K562 (cell line): ENCODE data around the gene AQP5. TPM values are rescaled to one million over a fixed set of nuclear protein-coding genes. Genes with fewer than 3 reads are reported as not detected.

Experiments used
- CC2D1A ChIP-seq: fragments of 450-650 bp; IDR thresholded peaks from 2 replicates; pipeline ENCODE4 v1.6.1; 2017; ENCODE audit warnings: mild to moderate bottlenecking
- CGGBP1 ChIP-seq: fragments of 250-450 bp; sonication (Bioruptor Pico); IDR thresholded peaks from 2 replicates; pipeline ENCODE4 v1.9.0; 2021; ENCODE audit warnings: mild to moderate bottlenecking
- EHMT2 ChIP-seq: fragments of 450-650 bp; IDR thresholded peaks from 2 replicates; pipeline ENCODE4 v1.6.1; 2018; ENCODE audit warnings: antibody characterized with exemption
- NFE2 ChIP-seq: IDR thresholded peaks from 2 replicates; pipeline ENCODE4 v1.6.1; 2014; ENCODE audit warnings: antibody characterized with exemption, low read depth
- OTX1 ChIP-seq: fragments of 450-650 bp; formaldehyde crosslinking; IDR thresholded peaks from 2 replicates; pipeline ENCODE4 v1.4.0; 2022; ENCODE audit warnings: mild to moderate bottlenecking
- POLR2AphosphoS2 ChIP-seq: IDR thresholded peaks from 2 replicates; pipeline ENCODE4 v1.6.1; 2012; ENCODE audit warnings: low read length, improper control_type of control experiment
- RB1 ChIP-seq: fragments of 450-650 bp; IDR thresholded peaks from 2 replicates; pipeline ENCODE4 v1.6.1; 2017; ENCODE audit warnings: low read depth, mild to moderate bottlenecking
- RUNX1 ChIP-seq: sonication (generic); IDR thresholded peaks from 2 replicates; pipeline ENCODE4 v1.6.1; 2016; ENCODE audit warnings: antibody characterized with exemption, low read depth
- SIX5 ChIP-seq, 2 experiments: IDR thresholded peaks; 2 replicates each; pipeline ENCODE4 v1.6.1; 2011; ENCODE audit warnings: low read length in 2 of 2, borderline replicate concordance in 1 of 2, low read depth in 1 of 2, mild to moderate bottlenecking in 1 of 2, moderate library complexity in 1 of 2; ENCODE audit not compliant: insufficient read depth in 1 of 2
- polyA plus RNA-seq, 8 experiments: library from polyadenylated mRNA; depleted of rRNA in 4 of 8; stranded (reverse) in 5 of 8; unstranded in 3 of 8; fragments of >200 nt; fragmentation: Nextera tagmentation in 2 of 8; fragmentation: Illumina TruSeq in 1 of 8; extraction: Ambion mirVana in 2 of 8; extraction: Trizol in 1 of 8; gene quantifications; 2 replicates each; pipeline versions ENCODE4 v1.2.1 to v1.2.3, GENCODE V29; 2011 to 2014; ENCODE audit warnings: inconsistent platforms in 1 of 8, missing spikeins in 1 of 8
- total RNA-seq, 7 experiments: library from RNA; depleted of rRNA in 6 of 7; stranded (reverse); fragments of >200 nt in 6 of 7; fragmentation: Illumina TruSeq in 2 of 7; extraction: Trizol in 2 of 7; gene quantifications; 2 replicates each; pipeline versions ENCODE4 v1.2.1 to v1.2.3, GENCODE V29; 2011 to 2021; ENCODE audit warnings: low replicate concordance in 1 of 7
- TF ChIP-seq, protein P1 (sequence below): sonication (generic); formaldehyde crosslinking; IDR thresholded peaks from 2 replicates; pipeline ENCODE4 v1.8.1; 2022; ENCODE audit warnings: missing genetic modification reagents
- TF ChIP-seq, protein P2 (sequence below): fragments of 450-650 bp; IDR thresholded peaks from 2 replicates; pipeline ENCODE4 v1.6.1; 2016; ENCODE audit warnings: mild to moderate bottlenecking, moderate library complexity
- TF ChIP-seq, protein P3 (sequence below): fragments of 250-450 bp; sonication (Bioruptor Pico); IDR thresholded peaks from 2 replicates; pipeline ENCODE4 v1.4.0; 2020; ENCODE audit warnings: mild to moderate bottlenecking, moderate library complexity, borderline replicate concordance

Gene AQP5
- total and polyA plus RNA-seq, 9 of the 15 experiments (the other 6 are each of a cell fraction or from before 2014, with no cell fraction given) = not detected

- TF ChIP-seq, protein P1, sequence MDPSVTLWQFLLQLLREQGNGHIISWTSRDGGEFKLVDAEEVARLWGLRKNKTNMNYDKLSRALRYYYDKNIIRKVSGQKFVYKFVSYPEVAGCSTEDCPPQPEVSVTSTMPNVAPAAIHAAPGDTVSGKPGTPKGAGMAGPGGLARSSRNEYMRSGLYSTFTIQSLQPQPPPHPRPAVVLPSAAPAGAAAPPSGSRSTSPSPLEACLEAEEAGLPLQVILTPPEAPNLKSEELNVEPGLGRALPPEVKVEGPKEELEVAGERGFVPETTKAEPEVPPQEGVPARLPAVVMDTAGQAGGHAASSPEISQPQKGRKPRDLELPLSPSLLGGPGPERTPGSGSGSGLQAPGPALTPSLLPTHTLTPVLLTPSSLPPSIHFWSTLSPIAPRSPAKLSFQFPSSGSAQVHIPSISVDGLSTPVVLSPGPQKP = no peak
- TF ChIP-seq CGGBP1 (CRISPR knock-in tag) (no peak), RUNX1 (no peak), SIX5 (IDR thresholded peaks at IDR 0.05; ENCODE audit: borderline replicate concordance in 1 of 2, insufficient read depth in 1 of 2, low read depth in 1 of 2, low read length in 2 of 2) (no peak), RB1 (peak; percentile 42), CC2D1A (0 out of 2 replicates have a peak, but pooled peaks have one; percentile 36), OTX1 (CRISPR knock-in tag) (no peak), EHMT2 (peak; percentile 72; the same call in 1 of the 2 replicates), NFE2 (peak; percentile 67), POLR2AphosphoS2 (no peak)
- TF ChIP-seq, protein P2, sequence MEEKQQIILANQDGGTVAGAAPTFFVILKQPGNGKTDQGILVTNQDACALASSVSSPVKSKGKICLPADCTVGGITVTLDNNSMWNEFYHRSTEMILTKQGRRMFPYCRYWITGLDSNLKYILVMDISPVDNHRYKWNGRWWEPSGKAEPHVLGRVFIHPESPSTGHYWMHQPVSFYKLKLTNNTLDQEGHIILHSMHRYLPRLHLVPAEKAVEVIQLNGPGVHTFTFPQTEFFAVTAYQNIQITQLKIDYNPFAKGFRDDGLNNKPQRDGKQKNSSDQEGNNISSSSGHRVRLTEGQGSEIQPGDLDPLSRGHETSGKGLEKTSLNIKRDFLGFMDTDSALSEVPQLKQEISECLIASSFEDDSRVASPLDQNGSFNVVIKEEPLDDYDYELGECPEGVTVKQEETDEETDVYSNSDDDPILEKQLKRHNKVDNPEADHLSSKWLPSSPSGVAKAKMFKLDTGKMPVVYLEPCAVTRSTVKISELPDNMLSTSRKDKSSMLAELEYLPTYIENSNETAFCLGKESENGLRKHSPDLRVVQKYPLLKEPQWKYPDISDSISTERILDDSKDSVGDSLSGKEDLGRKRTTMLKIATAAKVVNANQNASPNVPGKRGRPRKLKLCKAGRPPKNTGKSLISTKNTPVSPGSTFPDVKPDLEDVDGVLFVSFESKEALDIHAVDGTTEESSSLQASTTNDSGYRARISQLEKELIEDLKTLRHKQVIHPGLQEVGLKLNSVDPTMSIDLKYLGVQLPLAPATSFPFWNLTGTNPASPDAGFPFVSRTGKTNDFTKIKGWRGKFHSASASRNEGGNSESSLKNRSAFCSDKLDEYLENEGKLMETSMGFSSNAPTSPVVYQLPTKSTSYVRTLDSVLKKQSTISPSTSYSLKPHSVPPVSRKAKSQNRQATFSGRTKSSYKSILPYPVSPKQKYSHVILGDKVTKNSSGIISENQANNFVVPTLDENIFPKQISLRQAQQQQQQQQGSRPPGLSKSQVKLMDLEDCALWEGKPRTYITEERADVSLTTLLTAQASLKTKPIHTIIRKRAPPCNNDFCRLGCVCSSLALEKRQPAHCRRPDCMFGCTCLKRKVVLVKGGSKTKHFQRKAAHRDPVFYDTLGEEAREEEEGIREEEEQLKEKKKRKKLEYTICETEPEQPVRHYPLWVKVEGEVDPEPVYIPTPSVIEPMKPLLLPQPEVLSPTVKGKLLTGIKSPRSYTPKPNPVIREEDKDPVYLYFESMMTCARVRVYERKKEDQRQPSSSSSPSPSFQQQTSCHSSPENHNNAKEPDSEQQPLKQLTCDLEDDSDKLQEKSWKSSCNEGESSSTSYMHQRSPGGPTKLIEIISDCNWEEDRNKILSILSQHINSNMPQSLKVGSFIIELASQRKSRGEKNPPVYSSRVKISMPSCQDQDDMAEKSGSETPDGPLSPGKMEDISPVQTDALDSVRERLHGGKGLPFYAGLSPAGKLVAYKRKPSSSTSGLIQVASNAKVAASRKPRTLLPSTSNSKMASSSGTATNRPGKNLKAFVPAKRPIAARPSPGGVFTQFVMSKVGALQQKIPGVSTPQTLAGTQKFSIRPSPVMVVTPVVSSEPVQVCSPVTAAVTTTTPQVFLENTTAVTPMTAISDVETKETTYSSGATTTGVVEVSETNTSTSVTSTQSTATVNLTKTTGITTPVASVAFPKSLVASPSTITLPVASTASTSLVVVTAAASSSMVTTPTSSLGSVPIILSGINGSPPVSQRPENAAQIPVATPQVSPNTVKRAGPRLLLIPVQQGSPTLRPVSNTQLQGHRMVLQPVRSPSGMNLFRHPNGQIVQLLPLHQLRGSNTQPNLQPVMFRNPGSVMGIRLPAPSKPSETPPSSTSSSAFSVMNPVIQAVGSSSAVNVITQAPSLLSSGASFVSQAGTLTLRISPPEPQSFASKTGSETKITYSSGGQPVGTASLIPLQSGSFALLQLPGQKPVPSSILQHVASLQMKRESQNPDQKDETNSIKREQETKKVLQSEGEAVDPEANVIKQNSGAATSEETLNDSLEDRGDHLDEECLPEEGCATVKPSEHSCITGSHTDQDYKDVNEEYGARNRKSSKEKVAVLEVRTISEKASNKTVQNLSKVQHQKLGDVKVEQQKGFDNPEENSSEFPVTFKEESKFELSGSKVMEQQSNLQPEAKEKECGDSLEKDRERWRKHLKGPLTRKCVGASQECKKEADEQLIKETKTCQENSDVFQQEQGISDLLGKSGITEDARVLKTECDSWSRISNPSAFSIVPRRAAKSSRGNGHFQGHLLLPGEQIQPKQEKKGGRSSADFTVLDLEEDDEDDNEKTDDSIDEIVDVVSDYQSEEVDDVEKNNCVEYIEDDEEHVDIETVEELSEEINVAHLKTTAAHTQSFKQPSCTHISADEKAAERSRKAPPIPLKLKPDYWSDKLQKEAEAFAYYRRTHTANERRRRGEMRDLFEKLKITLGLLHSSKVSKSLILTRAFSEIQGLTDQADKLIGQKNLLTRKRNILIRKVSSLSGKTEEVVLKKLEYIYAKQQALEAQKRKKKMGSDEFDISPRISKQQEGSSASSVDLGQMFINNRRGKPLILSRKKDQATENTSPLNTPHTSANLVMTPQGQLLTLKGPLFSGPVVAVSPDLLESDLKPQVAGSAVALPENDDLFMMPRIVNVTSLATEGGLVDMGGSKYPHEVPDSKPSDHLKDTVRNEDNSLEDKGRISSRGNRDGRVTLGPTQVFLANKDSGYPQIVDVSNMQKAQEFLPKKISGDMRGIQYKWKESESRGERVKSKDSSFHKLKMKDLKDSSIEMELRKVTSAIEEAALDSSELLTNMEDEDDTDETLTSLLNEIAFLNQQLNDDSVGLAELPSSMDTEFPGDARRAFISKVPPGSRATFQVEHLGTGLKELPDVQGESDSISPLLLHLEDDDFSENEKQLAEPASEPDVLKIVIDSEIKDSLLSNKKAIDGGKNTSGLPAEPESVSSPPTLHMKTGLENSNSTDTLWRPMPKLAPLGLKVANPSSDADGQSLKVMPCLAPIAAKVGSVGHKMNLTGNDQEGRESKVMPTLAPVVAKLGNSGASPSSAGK = peak; percentile 69
- TF ChIP-seq, protein P3, sequence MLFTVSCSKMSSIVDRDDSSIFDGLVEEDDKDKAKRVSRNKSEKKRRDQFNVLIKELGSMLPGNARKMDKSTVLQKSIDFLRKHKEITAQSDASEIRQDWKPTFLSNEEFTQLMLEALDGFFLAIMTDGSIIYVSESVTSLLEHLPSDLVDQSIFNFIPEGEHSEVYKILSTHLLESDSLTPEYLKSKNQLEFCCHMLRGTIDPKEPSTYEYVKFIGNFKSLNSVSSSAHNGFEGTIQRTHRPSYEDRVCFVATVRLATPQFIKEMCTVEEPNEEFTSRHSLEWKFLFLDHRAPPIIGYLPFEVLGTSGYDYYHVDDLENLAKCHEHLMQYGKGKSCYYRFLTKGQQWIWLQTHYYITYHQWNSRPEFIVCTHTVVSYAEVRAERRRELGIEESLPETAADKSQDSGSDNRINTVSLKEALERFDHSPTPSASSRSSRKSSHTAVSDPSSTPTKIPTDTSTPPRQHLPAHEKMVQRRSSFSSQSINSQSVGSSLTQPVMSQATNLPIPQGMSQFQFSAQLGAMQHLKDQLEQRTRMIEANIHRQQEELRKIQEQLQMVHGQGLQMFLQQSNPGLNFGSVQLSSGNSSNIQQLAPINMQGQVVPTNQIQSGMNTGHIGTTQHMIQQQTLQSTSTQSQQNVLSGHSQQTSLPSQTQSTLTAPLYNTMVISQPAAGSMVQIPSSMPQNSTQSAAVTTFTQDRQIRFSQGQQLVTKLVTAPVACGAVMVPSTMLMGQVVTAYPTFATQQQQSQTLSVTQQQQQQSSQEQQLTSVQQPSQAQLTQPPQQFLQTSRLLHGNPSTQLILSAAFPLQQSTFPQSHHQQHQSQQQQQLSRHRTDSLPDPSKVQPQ (CRISPR knock-in tag) = no peak
Observed at GRCh38 chr12:49945394-49946080, 16.1 kb upstream of the AQP5 start (continued).
